Adipose tissue (tissue), 3 donors: Measurements from ENCODE around the gene NANS. TPM values are rescaled to one million over a fixed set of nuclear protein-coding genes. Genes with fewer than 3 reads are reported as not detected.
"Not testable (repeated sequence)": the region's sequence is repeated elsewhere in the genome, so short reads cannot be mapped to it uniquely, and the experiment has no call there.

Experiments
- H3K27ac ChIP-seq: one replicate; pipeline ENCODE4 v1.5.1; 2013; ENCODE audit warnings: low read depth, low read length
- WGBS, 3 donors: extraction: QIAGEN DNeasy Blood & Tissue Kit; methylation state at CpG; one replicate each; pipeline ENCODE4 v1.1.7; 2013; 5-methylcytosine and 5-hydroxymethylcytosine counted together
- polyA plus RNA-seq, 3 donors: library from polyadenylated mRNA; stranded (reverse); fragments of 200-250 nt; gene quantifications; one replicate each; pipeline ENCODE4 v1.2.3, GENCODE V29; 2013
- donor health status: healthy with polysubstance abuse.
- donor health status: Bipolar disorder and iron deficiency.
- donor health status: healthy.

The NANS gene
- polyA plus RNA-seq, 3 donors, result 44.3 to 48.5 (median 45.6) TPM

DNA sequence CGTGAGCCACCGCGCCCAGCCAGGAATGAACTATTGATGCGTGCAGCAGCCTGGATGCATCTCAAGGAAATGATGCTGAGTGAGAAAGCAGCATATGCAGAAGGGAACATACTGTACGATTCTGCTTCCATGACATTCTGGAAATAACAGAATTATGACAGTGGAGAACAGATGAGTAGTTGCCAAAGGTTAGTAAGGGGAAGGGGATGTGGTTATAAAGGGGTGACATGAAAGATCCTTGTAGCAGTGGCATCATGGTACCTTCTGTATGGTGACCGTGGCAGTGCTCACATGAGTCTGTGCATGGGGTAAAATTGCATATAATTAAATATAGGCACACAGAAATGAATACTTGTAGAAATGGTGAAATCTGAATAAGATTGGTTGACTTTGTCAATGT is 13.0 kb downstream of the NANS start:
- H3K27ac ChIP-seq, result no peak overlapping the region
- 89 to 98% (median 92%) methylated on average over 6 of the region's 6 CpGs for WGBS, 3 donors

DNA sequence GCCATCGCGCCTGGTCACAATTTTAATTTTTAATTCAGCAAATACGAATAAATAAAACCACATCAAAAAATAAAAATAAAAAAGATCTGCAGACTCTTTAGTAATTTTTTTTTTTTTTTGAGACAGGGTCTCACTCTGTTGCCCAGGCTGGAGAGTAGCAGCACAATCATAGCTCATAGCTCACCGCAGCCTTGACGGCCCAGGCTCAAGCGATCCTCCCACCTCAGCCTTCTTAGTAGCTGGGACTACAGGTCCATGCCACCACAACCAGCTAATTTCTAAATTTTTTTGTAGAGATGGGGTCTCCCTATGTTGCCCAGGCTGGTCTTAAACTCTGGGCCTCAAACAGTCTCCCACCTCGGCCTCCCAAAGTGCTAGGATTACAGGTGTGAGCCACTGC is 14.2 kb downstream of the NANS start:
- WGBS, 3 donors, result 94 to 97% (median 97%) methylated on average over 7 of the region's 7 CpGs
- no peak overlapping the region for H3K27ac ChIP-seq

DNA sequence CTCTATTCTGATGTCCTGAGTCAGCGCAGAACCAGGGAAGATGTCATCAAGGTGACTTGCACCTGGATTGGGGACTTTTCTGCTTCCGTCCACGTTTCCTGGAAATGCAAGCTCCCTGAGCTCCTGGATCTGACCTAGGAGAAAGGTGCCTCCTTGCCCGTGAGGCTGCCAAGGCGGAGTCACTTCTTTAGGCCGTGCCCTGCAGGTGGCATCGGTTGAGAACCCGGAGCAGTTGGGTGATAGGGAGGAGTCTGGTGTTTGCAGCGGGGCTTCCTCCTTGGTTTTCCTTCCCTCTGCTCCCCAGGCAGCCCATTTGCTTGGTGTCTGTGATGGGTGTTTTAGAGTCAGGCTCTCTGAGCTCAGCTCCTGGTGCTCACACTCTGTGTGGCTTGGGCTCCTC is 15.2 kb downstream of the NANS start:
- WGBS, 3 donors, result 66 to 91% (median 75%) methylated on average over 9 of the region's 9 CpGs
- H3K27ac ChIP-seq, result no peak overlapping the region

DNA sequence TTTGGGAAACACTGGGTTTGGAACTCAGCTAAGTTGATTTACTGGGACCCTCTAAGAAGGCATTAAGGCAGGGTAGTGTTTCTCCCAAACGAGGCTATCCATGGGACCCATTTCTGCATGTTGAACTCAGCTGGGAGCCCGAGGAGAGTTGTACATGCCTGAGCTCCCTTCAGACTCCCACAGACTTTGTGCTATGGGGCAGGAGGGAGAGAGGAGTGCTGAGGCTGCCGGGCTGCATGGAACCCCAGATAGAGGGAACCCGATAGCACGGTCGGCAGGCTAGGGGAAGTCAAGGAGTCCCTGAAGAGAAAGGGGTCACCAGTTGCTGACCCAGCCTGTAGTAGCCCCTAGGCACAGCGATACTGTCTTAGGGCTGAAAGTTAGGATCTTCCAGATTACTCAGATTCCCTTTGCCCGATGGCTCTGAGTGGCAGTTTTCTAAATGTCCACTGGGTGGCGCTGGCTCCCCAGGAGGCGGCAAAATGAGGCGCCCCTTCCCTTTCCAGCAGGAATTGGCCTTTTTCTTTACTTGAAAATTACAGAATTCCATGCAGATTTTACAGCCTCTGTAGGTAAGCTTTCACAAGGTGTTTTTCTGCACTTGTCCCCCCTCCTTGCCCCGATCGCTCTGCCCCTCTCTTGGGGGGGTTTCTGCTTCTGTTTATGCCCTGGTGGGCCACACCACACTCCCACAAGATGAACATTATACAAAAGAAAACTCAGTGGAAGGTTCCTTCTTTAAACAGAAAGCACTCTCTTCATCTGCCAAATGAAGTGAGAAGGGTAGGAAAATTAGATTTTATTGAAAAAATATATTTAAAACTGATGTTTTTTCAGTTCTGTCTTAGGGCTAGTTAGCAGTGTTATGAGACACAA is 17.8 kb downstream of the NANS start:
- 35 to 36% (median 35%) methylated on average over 13 of the region's 13 CpGs for WGBS, 3 donors
- H3K27ac ChIP-seq, result no peak overlapping the region

DNA sequence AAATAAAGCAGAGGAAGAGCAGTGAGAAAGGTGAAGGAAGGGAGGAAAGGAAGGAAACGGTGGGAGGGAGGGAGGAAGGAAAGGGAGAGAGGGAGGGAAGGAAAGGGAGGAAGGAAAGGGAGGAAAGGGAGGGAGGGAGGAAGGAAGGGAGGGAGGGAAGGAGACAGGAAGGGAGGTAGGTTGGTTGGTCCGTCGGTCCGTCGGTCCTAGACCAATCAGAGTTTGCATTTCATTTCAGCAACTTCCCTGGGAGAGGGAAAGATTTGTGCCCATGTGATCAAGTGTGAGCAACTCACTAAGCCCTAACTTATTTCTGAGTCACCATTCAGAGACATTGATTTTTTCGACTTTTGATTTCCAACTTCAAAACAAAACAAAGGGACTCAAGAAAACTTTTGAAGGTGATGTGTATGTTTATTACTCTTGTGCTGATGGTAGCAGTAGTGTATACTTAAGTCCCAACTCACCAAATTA is 18.8 kb downstream of the NANS start:
- 27 to 39% (median 31%) methylated on average over 6 of the region's 6 CpGs for WGBS, 3 donors
- H3K27ac ChIP-seq, result no peak overlapping the region

DNA sequence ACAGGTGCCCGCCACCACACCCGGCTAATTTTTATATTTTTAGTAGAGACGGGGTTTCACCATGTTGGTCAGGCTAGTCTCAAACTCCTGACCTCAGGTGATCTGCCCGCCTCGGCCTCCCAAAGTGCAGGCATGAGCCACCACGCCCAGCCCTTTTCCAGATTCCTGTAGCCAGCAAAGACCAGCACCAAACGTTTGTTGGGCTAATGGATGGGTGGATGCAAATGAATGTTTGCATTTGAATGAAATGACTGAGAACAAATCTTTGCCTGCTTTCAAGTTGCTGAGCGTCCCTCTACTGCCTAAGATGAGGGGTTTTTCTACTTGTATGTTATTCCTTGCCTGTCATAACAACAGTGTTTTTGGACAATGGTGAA is 20.0 kb downstream of the NANS start:
- WGBS, 3 donors, result 88 to 92% (median 88%) methylated on average over 8 of the region's 8 CpGs
- not testable (repeated sequence) for H3K27ac ChIP-seq

DNA sequence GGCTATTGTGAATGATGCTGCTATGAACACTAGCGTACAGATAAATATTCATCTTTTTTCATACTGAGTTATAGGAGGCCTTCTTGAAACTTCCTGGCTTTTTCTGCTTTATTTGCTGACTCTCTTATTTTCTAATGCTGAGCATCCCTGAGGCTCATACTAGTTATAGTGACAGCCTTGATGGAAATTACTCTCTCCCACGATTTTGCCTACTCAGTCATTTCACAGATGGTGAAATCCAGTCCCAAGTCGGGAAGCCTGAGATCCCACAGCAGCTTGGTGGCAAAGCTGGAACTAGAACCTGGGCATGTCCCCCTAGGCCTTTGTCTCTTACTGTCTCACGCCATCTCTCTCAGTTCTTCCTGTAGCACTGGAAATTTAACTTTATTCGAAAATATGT is 22.4 kb downstream of the NANS start:
- 80 to 84% (median 81%) methylated on average over 5 of the region's 5 CpGs for WGBS, 3 donors
- no peak overlapping the region for H3K27ac ChIP-seq

DNA sequence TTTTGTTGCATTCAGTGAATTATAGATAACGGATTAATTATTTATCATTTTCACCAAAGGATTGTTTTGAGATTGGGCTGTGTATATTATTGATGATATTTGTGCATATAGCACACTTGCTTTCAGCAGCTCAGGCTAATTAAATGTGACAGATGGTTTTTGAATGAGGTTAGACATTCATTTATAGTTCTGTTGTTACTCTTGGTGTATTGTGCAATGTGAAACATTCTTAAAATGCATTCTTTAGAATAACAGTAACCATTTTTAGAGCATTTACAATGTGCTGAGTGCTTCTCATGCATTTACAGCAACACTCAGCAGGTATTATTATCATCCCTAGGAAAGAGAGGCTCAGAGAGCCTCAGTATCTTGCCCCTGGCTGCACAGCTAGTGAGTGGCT is 23.8 kb downstream of the NANS start:
- WGBS, 3 donors, result 95 to 100% (median 97%) methylated on average over 1 of the region's 1 CpG

DNA sequence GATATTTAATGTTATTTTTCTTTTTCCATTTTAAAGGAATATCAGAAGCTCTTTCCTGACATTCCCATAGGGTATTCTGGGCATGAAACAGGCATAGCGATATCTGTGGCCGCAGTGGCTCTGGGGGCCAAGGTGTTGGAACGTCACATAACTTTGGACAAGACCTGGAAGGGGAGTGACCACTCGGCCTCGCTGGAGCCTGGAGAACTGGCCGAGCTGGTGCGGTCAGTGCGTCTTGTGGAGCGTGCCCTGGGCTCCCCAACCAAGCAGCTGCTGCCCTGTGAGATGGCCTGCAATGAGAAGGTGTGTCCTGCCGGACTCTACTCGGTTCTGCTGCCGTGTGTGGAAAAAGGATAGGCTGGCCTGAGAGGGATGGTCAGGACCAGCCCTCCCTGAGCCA is 24.2 kb downstream of the NANS start:
- WGBS, 3 donors, result 91 to 94% (median 94%) methylated on average over 12 of the region's 12 CpGs
- H3K27ac ChIP-seq, result no peak overlapping the region

More for the DNA sequence above, 23.8 kb downstream of the NANS start:
- H3K27ac ChIP-seq, result no peak overlapping the region

DNA sequence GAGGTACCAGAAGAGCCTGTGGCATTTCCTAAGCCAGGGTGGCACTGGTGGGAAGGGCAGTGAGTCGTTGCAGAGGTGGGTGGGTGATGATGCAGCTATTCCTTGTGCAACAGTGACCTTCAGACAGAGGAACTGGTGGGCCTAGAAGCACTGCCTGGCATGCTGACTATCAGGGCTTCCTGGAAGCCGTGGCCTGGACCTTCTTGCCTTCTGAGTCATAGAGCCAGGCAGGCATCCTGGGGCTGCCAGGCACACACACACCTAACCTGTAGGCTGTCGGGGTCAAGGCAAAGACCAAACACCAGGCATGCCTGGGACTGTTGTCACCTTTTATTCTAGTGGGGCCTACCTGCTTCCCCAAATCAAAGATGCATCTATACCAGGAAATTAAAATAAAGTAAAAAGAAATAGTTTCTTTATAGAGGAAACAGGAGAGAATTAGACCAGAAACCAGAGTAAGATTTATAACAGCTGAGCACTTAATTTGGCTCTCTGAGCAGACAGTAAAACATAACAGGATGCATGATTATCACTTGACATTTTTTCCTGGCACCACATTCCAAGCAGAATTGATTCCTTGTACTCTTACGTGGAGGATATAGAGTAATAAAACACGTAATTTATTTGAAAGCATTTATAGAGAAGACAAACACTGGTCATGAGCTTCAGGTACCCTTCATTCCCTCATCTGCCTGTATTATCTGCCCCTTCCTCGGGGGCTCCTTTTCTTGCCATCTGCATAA is 25.1 kb downstream of the NANS start:
- H3K27ac ChIP-seq, result peak overlapping the region; percentile 54
- 67 to 72% (median 69%) methylated on average over 6 of the region's 6 CpGs for WGBS, 3 donors

DNA sequence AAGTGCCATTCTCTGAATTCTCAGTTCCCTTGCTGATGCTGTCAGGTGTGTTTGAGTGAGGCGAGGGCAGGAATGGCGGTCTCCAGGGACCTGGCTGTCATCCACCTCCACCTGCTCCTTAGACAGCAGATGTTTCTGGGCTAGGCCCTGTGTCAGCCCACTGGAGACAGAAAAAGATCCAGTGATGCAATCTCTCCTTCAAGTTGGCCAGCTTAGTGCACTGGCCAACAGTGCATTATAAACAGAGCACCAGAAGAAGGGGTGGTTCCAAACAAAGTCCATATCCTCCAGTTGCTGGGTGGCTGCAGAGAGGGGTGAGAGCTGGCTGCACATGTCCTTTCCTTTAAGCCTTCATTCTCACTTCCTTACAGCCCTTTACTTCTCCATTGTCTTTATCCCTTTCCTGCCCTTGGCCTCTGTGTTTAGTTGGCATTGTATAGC is 26.5 kb downstream of the NANS start:
- WGBS, 3 donors, result 89 to 98% (median 94%) methylated on average over 2 of the region's 2 CpGs
- no peak overlapping the region for H3K27ac ChIP-seq

DNA sequence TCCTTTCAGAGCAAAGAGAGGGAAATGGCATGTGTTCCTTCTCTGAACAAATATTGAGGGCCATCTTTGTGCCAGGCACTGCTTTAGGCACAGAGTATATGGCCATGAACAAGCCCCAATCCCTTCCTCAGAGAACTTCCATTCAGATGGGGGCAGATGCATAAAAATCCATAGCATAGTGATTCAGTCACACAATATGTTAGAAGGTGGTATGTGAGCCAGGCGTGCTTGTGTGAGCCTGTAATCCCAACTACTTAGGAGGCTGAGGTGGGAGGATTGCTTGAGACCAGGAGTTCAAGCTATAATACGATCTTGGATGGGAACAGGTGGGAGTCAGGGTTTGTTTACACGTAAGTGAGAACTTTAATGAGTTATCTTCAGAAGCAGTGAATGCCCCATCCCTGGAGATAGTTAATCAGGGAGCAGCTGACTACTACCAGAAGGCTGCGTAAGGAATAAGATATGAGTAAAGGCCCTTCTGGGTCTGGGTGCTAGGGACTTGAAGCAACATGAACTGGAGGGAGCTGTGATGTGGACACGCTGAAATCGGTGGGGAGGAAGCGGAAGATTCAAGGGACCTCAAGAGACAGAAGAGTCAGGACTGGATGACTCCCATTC is 27.1 kb downstream of the NANS start:
- WGBS, 3 donors, result 92 to 95% (median 93%) methylated on average over 7 of the region's 7 CpGs
- no peak overlapping the region for H3K27ac ChIP-seq

DNA sequence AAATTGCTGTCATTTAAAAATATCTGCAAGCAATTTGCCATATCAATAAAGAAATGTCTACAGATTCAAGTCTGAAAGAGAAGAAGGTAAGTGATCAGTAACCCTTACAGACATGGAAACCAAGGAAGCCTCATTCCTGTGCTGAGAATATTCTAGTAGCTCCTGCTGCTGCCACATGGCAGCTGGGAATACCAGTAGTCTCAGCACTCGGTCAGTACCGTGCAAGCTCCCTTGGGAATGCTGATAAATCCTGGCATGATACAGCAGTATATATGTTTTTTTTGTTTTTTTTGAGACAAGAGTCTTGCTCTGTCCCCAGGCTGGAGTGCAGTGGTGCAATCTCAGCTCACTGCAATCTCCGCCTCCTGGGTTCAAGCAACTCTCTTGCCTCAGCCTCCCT is 27.9 kb downstream of the NANS start:
- H3K27ac ChIP-seq, result no peak overlapping the region
- WGBS, 3 donors, result 73 to 84% (median 78%) methylated on average over 3 of the region's 3 CpGs

DNA sequence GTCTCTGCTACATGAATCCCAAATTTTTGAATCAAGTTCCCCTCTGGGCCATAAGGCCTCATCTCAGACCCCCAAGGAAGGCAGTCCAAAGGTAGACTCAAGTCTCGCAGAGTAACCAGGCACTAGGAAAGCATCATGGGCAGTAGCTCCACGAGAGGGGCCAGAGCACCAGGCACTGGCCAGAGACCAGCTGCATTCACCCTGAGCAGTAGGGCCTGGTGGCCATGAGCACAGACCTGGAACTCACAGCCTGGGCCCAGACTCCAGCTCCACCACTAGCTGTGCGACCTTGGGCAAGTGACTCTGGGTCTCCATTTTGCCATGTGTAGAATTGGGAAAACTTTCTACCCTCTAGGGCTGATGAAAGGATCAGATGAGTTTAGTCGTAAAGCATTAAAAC is 28.5 kb downstream of the NANS start:
- no peak overlapping the region for H3K27ac ChIP-seq
- 92 to 95% (median 92%) methylated on average over 4 of the region's 4 CpGs for WGBS, 3 donors

DNA sequence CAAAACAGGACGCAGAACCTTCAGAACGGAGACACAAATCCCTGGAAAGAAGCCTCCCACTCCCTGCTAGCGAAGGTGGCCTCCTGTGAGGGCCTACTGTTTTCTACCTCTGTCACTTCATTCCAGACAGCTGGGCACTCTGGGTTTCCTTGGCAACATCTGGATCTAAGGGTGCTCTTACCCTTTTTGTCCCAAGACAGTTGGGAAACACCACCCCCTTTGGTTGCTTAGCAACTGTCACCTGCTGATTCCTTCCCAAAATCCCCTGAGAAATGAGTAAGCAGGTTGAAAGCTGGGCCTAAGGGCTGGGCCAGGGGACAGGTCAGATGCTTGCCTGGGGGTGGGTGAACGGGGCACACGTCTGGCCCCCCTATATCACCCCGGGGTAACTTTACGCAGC is 29.4 kb downstream of the NANS start:
- WGBS, 3 donors, result 78 to 82% (median 81%) methylated on average over 7 of the region's 7 CpGs
- no peak overlapping the region for H3K27ac ChIP-seq

DNA sequence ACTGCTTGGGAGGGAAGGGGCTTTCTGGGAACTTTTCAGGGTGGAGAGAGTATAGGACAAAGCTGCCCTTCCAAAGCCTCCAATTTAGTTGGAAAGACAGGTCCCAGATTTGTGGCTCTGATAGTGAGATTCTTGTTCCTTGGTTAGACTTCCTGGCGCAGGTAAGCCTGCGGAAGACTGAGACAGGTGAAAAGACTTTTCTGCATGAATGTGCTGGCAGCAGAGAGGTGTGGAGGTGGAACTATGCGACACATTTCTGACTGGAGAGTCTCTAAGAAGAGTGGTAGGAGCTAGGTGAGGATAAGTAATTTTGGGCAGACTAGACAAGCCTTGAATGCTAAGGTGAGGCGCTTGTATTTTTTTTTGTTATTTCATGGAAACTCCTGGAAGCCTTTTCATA is 29.9 kb downstream of the NANS start:
- 94 to 98% (median 95%) methylated on average over 4 of the region's 4 CpGs for WGBS, 3 donors
- no peak overlapping the region for H3K27ac ChIP-seq

DNA sequence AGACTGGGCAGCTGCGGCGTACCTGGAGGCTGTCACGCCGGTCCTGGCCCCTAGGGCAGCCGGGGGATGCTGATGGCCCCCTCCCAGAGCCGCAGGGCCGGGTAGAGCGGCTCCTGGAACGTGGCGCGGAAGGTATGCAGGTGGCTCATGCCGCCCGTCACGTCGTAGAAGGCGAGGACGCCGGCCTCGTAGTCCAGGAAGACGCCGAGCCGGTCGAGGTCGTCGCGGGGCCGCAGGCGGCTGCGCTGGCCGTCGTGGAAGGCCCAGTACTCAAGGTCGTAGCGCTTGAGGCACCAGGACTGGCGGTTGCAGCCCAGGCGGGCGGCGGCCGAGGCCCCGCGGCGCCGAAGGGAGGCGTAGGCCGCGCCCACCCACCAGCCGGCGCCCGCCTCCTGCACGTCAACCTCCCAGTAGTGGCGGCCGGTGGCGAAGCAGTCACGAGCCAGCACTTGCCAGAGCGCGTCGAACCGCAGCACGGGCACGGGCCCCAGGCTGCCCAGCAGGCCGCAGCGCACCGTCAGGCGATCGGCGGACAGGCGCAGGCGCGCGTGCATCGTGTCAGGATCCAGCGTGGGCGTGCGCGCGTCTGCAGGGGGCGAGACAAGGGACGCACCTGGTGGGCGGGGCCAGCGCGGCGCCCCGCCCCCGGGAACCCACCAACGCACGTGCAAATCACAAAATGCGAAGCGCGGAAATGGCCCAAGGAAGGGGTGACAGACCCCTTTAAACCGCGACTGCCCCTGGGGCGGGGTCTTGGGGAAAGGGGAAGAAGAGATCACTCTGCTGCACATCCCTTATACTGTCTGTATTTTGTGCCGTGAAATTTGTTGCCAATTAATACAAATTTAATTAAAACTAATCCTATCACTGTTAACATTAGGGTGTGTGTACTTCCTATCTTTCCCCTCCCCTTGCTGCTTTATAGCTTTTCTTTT is 31.2 kb downstream of the NANS start:
- 31 to 45% (median 44%) methylated on average over 85 to 92 of the region's 92 CpGs for WGBS, 3 donors
- no peak overlapping the region for H3K27ac ChIP-seq

DNA sequence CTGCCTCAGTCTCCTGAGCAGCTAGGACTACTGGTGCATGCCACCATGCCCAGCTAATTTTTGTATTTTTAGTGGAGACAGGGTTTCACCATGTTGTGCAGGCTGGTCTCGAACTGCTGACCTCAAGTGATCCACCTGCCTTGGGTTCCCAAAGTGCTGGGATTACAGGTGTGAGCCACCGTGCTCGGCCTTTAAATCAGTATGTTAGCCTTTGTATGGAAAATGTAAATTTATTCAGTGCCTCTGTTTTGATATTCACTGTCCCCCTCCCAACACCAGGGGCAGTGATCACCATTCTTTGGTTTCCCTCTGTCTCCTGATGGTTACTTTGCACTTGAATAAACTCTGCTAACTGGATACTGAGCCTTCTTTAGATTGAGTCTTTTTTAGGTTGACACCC is 34.1 kb downstream of the NANS start:
- H3K27ac ChIP-seq, result not testable (repeated sequence)
- 85 to 88% (median 87%) methylated on average over 3 of the region's 3 CpGs for WGBS, 3 donors
